HG03095 (cell line): ENCODE data around the gene GBF1.
"Not testable (repeated sequence)": the region's sequence is repeated elsewhere in the genome, so short reads cannot be mapped to it uniquely, and the experiment has no call there.

Experiments used
- ATAC-seq: cut with Tn5 transposase; IDR thresholded peaks from one replicate; pipeline ENCODE4 v1.9.1; 2021; ENCODE audit warnings: moderate library complexity; ENCODE audit not compliant: unreplicated experiment

Gene GBF1

GRCh38 chr10:102230861-102231356 lies 14.4 kb upstream of the GBF1 start:
- ATAC-seq = no peak

GRCh38 chr10:102231357-102232318 lies 13.7 kb upstream of the GBF1 start:
- ATAC-seq = no peak

DNA sequence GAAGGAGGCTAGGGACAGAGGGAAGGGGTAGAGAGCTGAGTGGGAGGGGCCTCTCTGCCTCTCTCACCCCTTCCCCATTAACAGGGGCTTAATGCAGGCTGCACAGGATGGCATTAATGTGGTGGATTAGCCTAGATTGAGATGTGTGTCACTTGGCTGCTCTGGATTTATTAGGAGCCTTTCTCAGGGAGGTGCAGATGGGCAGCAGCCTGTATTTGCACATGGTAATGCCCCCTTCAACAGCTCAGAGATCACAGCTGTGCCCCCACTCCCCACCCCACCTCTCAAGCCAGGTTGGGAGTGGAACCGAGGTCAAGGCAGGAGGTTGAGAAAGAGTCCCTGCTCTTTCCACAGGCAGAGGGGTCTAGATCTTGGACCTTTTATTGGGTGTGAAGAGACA lies 11.3 kb upstream of the GBF1 start:
- ATAC-seq = no peak

GRCh38 chr10:102234888-102235597 lies 10.3 kb upstream of the GBF1 start:
- no peak for ATAC-seq

GRCh38 chr10:102235598-102235920 lies 9.8 kb upstream of the GBF1 start:
- no peak for ATAC-seq

DNA sequence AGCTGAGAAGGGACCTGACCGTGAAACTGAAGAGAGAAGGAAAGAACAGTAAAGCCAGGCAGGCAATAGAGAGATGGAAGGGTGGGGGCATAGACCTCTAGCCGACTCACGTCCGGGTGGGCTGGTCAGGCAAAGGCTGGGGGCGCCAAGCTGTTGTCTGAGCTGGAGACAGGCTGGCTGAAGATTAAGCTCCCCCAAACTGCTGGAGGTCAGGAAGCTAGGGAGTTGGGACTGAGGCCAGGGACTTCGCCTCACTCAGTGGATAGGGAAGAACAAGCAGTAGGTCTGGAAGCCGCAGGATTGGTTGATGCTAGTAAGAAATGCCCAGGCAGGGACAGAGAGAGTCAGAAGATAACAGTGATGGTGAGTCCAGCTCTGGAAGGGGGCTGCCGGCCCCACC lies 9.3 kb upstream of the GBF1 start:
- ATAC-seq = no peak

DNA sequence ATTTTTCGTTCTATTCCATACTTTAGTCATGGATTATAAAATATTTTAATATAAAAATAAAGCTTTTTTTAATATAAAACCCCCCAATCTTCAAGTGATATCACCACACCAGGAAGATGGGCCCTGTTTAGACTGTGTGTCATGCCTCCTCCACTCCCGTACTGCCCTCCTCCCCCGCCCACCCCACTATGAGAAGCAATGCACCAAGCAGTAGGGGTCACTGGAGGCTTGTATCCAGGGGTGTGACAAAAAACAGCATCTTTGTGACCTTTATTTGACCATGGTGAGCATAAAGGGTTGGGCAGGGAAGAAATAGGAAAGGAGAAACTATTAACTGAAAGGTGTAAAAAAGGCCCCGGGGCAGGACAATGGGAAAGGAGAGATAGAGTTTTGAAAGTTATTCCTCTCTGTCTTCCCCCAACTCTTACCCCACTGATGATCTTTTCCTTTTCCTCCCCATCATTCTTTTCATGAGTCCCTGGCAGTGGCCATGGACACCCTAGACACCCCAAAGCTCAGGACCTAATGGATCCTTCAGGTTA lies 7.5 kb upstream of the GBF1 start:
- ATAC-seq = no peak

GRCh38 chr10:102240467-102241031 lies 4.8 kb upstream of the GBF1 start:
- no peak for ATAC-seq

DNA sequence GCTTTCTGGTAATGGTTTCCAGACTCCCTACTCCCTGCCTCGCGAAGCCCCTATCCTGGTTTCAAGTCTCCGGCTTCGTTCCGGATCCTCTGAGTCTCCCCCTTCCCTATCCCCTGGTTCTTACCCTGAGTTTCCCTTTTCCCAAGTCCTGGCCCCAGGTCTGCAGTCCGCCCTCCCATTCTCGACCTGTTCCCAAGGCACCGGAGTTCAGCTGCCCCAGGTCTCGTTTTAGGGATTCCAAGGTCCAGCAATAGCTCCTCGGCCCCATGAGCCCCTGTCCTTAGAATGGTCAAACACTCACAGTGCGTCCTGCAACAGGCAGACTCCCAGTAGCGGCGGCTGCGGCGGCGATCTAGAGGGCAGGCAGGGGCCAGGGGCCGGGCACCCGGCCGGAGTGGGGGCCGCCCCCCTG lies 4.3 kb upstream of the GBF1 start:
- ATAC-seq = no peak

DNA sequence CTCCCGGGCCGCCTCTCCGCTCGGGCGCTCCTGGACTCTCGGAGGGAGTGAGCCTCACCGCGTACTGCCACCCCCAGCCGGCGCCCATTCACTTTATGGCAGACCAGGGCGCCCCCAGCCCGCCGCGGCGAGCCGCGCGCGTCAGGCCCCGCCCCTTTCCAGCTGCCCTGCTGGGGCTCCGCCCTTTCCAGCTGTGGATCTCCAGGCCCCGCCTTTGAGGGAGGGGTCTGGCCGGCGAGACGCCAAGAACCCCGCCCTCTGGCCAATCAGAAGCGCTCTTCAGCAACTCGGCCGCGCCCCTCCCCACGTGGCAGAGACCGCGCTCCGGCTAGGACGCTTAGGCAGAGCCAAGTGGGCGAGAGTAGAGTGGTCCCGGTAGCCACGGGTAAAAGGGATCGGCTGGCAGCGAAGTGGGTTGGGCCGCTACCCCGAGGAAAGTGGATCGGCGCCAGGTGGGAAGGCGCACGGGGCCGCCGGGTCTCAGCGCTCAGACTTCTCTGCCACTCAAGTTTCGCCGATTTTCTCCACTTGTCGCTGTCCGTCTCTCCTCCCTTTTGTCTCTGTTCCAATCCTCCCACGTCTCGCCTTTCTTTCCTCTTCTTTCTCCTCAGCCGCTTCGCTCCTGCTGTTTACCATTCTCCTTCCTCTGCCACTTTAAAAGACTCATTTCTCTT lies 3.8 kb upstream of the GBF1 start, which contains the start of gene PITX3:
Gene PITX3 (minus strand): TSS at position 69 of the 674 bp plus-strand sequence. CDS start 9,432 bp downstream, outside the sequence.
- ATAC-seq = peak; percentile 40

DNA sequence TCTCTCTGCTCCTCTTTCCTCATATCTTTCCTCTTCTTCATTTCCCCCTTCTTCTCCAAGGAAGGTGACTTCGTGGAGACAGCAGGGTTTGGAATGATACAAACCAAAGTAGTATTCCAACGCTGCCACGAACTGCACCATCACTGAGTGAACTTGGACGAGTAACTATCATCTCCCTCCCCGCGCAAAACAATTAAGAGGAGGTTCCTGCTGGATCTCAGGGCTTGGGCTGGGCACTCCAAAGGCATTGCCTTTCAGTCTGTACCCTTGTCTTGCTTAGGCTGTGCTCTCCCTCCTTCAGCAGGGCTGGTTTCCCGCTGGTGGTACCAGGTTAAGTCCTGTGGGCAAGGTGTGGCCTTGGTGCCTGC lies 3.2 kb upstream of the GBF1 start:
- no peak for ATAC-seq

DNA sequence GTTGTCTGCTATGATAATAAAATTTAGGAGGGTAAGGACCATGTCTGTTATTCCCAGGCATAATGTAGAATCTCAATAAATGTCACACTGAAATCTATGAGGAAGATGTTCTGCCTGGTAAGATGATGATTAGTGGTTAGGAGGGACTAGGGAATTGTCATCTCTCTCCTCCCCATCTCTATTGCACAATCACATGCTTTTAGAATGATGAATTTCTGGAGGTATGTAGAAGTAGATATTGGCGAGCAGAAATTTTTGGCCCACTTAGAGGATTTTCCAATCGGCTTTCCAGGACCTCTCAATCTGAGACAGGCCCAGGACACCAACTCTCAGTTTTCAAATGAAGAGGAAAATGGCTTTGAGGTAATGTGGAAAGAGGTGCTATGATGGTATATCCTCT lies 2.0 kb upstream of the GBF1 start:
- ATAC-seq = no peak

DNA sequence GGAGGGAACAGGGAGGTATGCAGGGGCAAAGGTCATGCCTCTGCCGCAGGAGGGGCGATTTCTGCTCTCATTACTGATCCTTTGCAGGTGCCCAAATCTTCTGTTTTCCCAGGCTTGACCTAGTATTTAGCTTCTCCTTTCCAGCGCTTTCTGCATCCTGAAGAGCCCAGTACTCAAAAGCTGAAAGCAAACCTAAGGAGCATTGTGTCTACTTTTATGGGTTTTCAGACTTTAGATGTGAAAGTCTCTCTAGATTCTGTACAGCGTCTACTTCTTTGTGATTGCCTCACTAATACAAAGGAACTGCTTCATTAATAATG lies 560 bp downstream of the GBF1 start:
- ATAC-seq = peak; percentile 2

DNA sequence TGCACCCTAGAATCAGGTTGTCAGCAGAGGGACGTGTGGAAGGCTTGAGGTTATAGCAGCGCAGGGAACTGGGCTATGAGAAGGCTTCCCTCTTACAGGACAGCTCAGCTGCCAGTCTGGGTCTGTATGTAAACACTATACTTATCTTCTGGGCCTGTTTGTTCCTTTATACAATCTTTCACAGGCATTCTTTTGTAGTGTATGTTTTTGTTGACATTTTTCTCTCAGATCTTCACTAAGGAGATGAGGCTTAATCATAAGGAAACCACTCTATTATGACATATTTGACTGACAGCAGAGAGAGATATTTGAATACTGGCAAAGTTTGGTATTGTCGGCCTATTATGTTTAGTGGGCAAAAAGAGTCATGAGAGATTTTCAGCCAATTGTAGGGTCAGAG lies 929 bp downstream of the GBF1 start:
- ATAC-seq = no peak

DNA sequence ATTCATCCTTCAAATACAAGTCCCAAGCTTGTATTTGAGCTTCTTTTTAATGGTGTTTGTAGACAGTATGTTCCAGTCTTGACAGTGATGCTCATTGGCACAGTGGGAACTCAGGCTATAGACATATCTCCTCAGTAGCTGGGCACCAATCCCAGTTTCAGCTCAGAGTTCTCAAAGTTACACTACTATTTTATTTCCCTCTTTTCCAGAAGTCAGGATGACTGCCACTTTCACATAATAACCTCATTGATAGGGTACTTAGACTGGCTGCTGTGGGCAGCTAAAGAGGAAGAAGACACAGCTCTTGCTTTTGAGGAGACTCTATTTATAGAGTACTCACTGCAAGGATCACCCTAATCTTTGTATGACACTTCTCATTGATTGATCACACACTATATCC lies 2.4 kb downstream of the GBF1 start:
- ATAC-seq = no peak

DNA sequence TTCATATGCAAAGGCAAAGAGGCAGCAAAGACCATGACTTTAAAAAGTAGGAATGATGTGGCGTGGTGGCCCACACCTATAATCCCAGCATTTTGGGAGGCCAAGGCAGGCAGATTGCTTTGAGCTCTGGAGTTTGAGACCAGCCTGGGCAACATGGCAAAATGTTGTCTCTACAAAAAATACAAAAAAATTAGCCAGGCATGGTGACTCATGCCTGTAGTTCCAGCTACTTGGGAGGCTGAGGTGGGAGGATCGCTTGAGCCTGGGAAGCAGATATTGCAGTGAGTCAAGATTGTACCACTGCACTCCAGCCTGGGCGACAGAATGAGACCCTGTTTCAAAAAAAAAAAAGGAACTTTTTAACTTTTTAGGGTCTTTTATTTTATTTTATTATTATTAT lies 7.2 kb downstream of the GBF1 start:
- not testable (repeated sequence) for ATAC-seq

GRCh38 chr10:102254426-102254825 lies 9.1 kb downstream of the GBF1 start:
- no peak for ATAC-seq

DNA sequence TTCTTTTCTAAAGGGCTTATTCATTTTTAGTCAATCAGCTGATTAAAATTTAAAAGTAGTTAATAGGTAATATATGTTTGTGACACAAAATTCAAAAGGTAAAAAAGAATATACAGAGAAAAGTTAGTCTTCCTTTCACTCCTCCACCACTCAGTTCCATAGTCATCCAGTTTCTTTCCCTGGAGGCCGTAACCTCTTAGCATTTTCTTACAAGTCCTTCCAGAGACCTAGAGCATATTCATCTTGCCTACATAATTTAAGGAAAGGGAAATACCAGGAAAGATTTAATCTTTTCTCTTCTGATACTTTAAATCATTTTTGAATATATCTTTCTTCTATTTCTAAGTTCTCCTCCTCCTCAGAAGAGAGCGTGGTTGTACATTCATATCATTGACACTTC lies 10.1 kb downstream of the GBF1 start:
- no peak for ATAC-seq

GRCh38 chr10:102261196-102261595 lies 15.9 kb downstream of the GBF1 start:
- no peak for ATAC-seq

DNA sequence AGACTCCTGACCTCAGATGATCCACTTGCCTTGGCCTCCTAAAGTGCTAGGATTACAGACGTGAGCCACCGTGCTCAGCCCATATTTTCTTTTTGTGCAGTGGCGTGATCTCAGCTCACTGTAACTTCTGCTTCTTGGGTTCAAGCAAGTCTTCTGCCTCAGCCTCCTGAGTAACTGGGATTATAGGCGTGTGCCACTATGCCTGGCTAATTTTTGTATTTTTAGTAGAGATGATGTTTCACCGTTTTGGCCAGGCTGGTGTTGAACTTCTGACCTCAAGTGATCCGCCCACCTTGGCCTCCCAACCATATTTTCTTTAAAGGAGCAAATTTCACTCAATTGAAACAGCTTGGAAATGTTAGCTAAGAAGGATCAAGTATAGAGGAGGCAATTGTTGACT lies 16.5 kb downstream of the GBF1 start:
- ATAC-seq = no peak

GRCh38 chr10:102262744-102263370 lies 17.5 kb downstream of the GBF1 start:
- no peak for ATAC-seq
